ENCODE results near the gene LRRTM4.
"Not testable (repeated sequence)": the region's sequence is repeated elsewhere in the genome, so short reads cannot be mapped to it uniquely, and the experiment has no call there.

The LRRTM4 gene

GRCh38 chr2:77309725-77310124, 212.5 kb downstream of the LRRTM4 start:
- DNase-seq: no peak

- DNase-seq: no peak
These were observed 220.7 kb downstream of the LRRTM4 start for GRCh38 chr2:77301441-77301840.

- DNase-seq: no peak
These were observed 225.4 kb downstream of the LRRTM4 start for GRCh38 chr2:77296791-77297190.

- DNase-seq: no peak
These were observed 227.7 kb downstream of the LRRTM4 start for GRCh38 chr2:77294474-77294873.

- DNase-seq: no peak
These were observed 237.8 kb downstream of the LRRTM4 start for GRCh38 chr2:77284353-77284752.

GRCh38 chr2:77271262-77271661, 250.9 kb downstream of the LRRTM4 start:
- no peak for DNase-seq

GRCh38 chr2:77270433-77270832, 251.7 kb downstream of the LRRTM4 start:
- no peak for DNase-seq

GRCh38 chr2:77268626-77269025, 253.6 kb downstream of the LRRTM4 start:
- DNase-seq: no peak

- DNase-seq: no peak
These were observed 289.2 kb downstream of the LRRTM4 start for GRCh38 chr2:77232909-77233425.

GRCh38 chr2:77228391-77228790, 293.8 kb downstream of the LRRTM4 start:
- DNase-seq: no peak

GRCh38 chr2:77210725-77211124, 311.5 kb downstream of the LRRTM4 start:
- DNase-seq: no peak

- DNase-seq: no peak
These were observed 314.8 kb downstream of the LRRTM4 start for GRCh38 chr2:77207331-77207730.

- DNase-seq: no peak
These were observed 320.4 kb downstream of the LRRTM4 start for GRCh38 chr2:77201755-77202154.

- no peak for DNase-seq
These were observed 322.8 kb downstream of the LRRTM4 start for GRCh38 chr2:77199411-77199810.

- no peak for DNase-seq
These were observed 328.2 kb downstream of the LRRTM4 start for GRCh38 chr2:77193858-77194448.

- no peak for DNase-seq
These were observed 329.3 kb downstream of the LRRTM4 start for GRCh38 chr2:77192811-77193289.

- no peak for DNase-seq
These were observed 330.5 kb downstream of the LRRTM4 start for GRCh38 chr2:77191665-77192064.

GRCh38 chr2:77190721-77191346, 331.3 kb downstream of the LRRTM4 start:
- DNase-seq: no peak

GRCh38 chr2:77185052-77185451, 337.1 kb downstream of the LRRTM4 start:
- DNase-seq: no peak

- no peak for DNase-seq
These were observed 342.9 kb downstream of the LRRTM4 start for GRCh38 chr2:77179297-77179696.

- DNase-seq: not testable (repeated sequence)
These were observed 346.9 kb downstream of the LRRTM4 start for GRCh38 chr2:77175266-77175780.

GRCh38 chr2:77169426-77169825, 352.8 kb downstream of the LRRTM4 start:
- DNase-seq: no peak

- not testable (repeated sequence) for DNase-seq
These were observed 358.2 kb downstream of the LRRTM4 start for GRCh38 chr2:77164021-77164420.

GRCh38 chr2:77161009-77161408, 361.2 kb downstream of the LRRTM4 start:
- DNase-seq: no peak

All from fibroblast of upper back skin (primary cell).